GM23248 (cell line): ENCODE results near the gene SPACA4.

Experiments
- EZH2 ChIP-seq: fragments of 200-600 bp; sonication (generic); IDR thresholded peaks from 2 replicates; pipeline ENCODE4 v1.6.1; 2018; ENCODE audit warnings: antibody characterized with exemption, mild to moderate bottlenecking; ENCODE audit not compliant: insufficient read depth, poor library complexity, severe bottlenecking
- EZH2phosphoT487 ChIP-seq: fragments of 200-600 bp; sonication (generic); IDR thresholded peaks from 2 replicates; pipeline ENCODE4 v1.6.1; 2018; ENCODE audit warnings: antibody characterized with exemption, moderate library complexity, mild to moderate bottlenecking, low read depth; ENCODE audit not compliant: insufficient read depth

GRCh38 chr19:48625891-48626327 lies 19.4 kb downstream of the SPACA4 start:
- no peak for TF ChIP-seq EZH2phosphoT487
- no peak for TF ChIP-seq EZH2
